ACC112 (cell line): ENCODE measurements around the gene TFCP2L1.

Experiments used
- H2AFZ ChIP-seq: fragments of 200-600 bp; sonication (generic); one replicate; pipeline ENCODE4 v1.6.0; 2017; ENCODE audit warnings: antibody characterized with exemption, low read length; ENCODE audit not compliant: unreplicated experiment
- H3K27ac ChIP-seq: fragments of 200-600 bp; sonication (generic); 2 replicates; pipeline ENCODE4 v1.5.1; 2014; ENCODE audit warnings: low read depth, mild to moderate bottlenecking, antibody characterized with exemption, low read length, moderate library complexity
- H3K27me3 ChIP-seq: fragments of 200-600 bp; sonication (generic); 2 replicates; pipeline ENCODE4 v1.6.1; 2014; ENCODE audit warnings: mild to moderate bottlenecking, antibody characterized with exemption, low read length, moderate library complexity, mixed read lengths; ENCODE audit not compliant: insufficient read depth
- H3K36me3 ChIP-seq: fragments of 200-600 bp; sonication (generic); 2 replicates; pipeline ENCODE4 v1.6.1; 2016; ENCODE audit warnings: mild to moderate bottlenecking, antibody characterized with exemption, low read length, moderate library complexity, mixed read lengths; ENCODE audit not compliant: insufficient read depth
- H3K4me1 ChIP-seq: fragments of 200-600 bp; sonication (generic); one replicate; pipeline ENCODE4 v1.6.1; 2016; ENCODE audit warnings: low read length, mixed read lengths; ENCODE audit not compliant: insufficient read depth, unreplicated experiment, control insufficient read depth
- H3K4me3 ChIP-seq: fragments of 200-600 bp; sonication (generic); 2 replicates; pipeline ENCODE4 v1.5.1; 2014; ENCODE audit warnings: mild to moderate bottlenecking, low read depth, low read length
- H3K79me2 ChIP-seq: fragments of 200-600 bp; sonication (generic); one replicate; pipeline ENCODE4 v1.6.0; 2016; ENCODE audit warnings: low read length; ENCODE audit not compliant: control insufficient read depth, unreplicated experiment, insufficient read depth

TFCP2L1 gene

DNA sequence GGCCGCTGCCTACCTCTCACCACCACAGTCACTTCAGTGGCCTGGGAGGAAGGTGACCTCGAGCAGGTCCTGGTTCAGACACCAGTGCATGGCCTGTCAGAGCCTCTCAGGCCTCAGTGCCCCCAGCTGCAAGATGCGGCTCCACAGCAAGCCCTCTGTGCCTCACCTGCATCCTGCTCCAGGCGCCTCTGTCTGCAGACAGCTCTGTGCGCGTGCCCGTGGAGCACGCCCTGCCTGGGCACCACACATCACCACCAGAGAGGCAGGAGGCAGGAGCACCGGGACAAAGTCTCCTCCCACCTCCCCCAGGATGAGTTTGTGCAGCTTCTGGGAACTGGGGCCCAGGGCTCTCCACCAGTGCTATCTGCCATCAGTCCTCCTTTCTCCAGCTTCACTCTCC is 98.7 kb downstream of the TFCP2L1 start:
- no peaks in the 10 kb centered on the region for H3K79me2 ChIP-seq
- peaks cover 8% of the 10 kb centered on the region for H3K27me3 ChIP-seq
- H3K4me1 ChIP-seq = no peaks in the 10 kb centered on the region
- no peak overlapping the region for H3K27ac ChIP-seq
- H3K36me3 ChIP-seq = no peaks in the 10 kb centered on the region
- H3K4me3 ChIP-seq = no peak overlapping the region
- H2AFZ ChIP-seq = no peak overlapping the region

DNA sequence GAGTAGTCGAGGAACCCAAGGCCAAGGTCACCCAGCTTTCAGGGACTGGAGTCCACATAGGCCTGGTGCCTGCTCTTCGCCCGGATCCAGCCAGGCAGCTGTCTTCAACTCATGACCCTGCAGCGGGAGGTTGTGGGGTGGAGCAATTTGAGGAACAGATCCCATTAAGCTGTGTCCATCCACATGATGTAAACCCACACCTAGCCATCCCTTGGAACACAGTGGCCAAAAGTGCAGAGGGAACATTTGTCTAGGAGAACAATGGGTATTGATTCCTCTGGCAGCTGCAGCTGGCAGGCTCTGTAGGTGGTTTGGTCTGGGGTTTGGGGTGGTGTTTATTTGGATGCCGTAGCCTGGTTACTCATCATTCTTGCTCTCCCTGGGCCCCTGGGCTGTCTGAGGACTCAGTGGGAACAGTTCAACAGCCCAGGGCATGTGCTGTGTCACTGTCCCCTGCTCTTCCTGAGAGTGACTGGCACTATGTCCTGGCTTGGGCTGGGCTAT is 99.4 kb downstream of the TFCP2L1 start:
- Histone ChIP-seq H3K79me2 (no peaks in the 10 kb centered on the region), H2AFZ (no peak overlapping the region), H3K4me1 (no peaks in the 10 kb centered on the region), H3K4me3 (no peak overlapping the region), H3K36me3 (no peaks in the 10 kb centered on the region), H3K27me3 (peaks cover 13% of the 10 kb centered on the region), H3K27ac (no peak overlapping the region)

DNA sequence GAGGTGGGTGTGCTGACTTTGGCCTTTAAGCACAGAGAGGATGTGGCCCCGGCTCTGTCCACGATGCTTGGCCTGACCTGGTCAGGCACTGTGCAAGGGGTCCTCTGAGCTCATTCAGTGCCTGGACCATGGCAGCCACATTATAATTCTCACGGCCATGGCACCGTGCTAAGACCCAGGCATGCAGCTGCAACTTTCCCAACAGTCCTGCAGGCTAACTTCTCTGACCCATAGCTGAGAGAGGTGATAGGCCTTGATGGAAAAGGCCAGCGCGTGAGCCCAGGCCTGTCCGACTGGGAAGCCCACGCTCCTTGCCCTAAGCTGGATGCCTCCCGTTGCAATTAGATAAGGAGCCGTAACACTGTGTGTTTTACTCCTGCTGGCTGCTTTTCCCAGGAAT is 99.9 kb downstream of the TFCP2L1 start:
- Histone ChIP-seq H3K36me3 (no peaks in the 10 kb centered on the region), H3K4me1 (no peaks in the 10 kb centered on the region), H3K27me3 (peaks cover 13% of the 10 kb centered on the region), H2AFZ (no peak overlapping the region), H3K79me2 (no peaks in the 10 kb centered on the region), H3K4me3 (no peak overlapping the region), H3K27ac (no peak overlapping the region)

- Histone ChIP-seq H3K27me3 (peaks cover 13% of the 10 kb centered on the region), H3K4me3 (no peak overlapping the region), H2AFZ (no peak overlapping the region), H3K4me1 (no peaks in the 10 kb centered on the region), H3K27ac (no peak overlapping the region), H3K36me3 (no peaks in the 10 kb centered on the region), H3K79me2 (no peaks in the 10 kb centered on the region)
Measured at GRCh38 chr2:121184248-121184862, 100.6 kb downstream of the TFCP2L1 start.

GRCh38 chr2:121182520-121182919 is 102.5 kb downstream of the TFCP2L1 start:
- Histone ChIP-seq H2AFZ (no peak overlapping the region), H3K4me1 (no peaks in the 10 kb centered on the region), H3K27ac (no peak overlapping the region)

GRCh38 chr2:121179467-121179866 is 105.5 kb downstream of the TFCP2L1 start:
- no peaks in the 10 kb centered on the region for H3K4me1 ChIP-seq
- no peaks in the 10 kb centered on the region for H3K79me2 ChIP-seq
- no peak overlapping the region for H2AFZ ChIP-seq
- peaks cover 24% of the 10 kb centered on the region for H3K27me3 ChIP-seq
- no peaks in the 10 kb centered on the region for H3K36me3 ChIP-seq
- H3K4me3 ChIP-seq = no peak overlapping the region
- H3K27ac ChIP-seq = no peak overlapping the region

More at GRCh38 chr2:121182520-121182919, 102.5 kb downstream of the TFCP2L1 start:
- H3K79me2 ChIP-seq = no peaks in the 10 kb centered on the region
- peaks cover 20% of the 10 kb centered on the region for H3K27me3 ChIP-seq
- H3K4me3 ChIP-seq = no peak overlapping the region
- no peaks in the 10 kb centered on the region for H3K36me3 ChIP-seq

GRCh38 chr2:121178730-121179129 is 106.3 kb downstream of the TFCP2L1 start:
- Histone ChIP-seq H3K79me2 (no peaks in the 10 kb centered on the region), H3K4me3 (no peak overlapping the region), H3K4me1 (no peaks in the 10 kb centered on the region), H3K27ac (no peak overlapping the region), H3K27me3 (peaks cover 24% of the 10 kb centered on the region), H2AFZ (no peak overlapping the region), H3K36me3 (no peaks in the 10 kb centered on the region)

DNA sequence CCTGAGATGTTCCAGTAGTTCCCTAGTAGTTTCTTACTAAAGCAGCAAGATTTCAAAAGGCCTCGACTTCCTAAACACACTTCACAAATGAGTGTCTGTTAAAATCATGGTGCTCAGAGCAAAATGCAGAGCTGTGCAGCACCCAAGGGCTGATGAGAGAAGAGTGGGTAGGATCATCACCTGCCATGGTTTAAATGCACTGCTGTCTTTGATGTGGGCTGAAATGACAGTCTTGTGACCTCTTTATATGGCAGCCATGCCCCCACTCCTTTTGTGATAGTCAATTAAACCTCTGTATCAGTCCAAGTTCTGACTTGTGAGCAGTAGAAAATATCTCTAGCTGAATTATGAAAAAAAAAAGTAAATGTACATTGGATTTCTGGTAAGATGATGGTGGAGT is 107.1 kb downstream of the TFCP2L1 start:
- Histone ChIP-seq H2AFZ (no peak overlapping the region), H3K36me3 (no peaks in the 10 kb centered on the region), H3K27ac (no peak overlapping the region), H3K4me3 (no peak overlapping the region), H3K79me2 (no peaks in the 10 kb centered on the region), H3K4me1 (no peaks in the 10 kb centered on the region), H3K27me3 (peaks cover 24% of the 10 kb centered on the region)

DNA sequence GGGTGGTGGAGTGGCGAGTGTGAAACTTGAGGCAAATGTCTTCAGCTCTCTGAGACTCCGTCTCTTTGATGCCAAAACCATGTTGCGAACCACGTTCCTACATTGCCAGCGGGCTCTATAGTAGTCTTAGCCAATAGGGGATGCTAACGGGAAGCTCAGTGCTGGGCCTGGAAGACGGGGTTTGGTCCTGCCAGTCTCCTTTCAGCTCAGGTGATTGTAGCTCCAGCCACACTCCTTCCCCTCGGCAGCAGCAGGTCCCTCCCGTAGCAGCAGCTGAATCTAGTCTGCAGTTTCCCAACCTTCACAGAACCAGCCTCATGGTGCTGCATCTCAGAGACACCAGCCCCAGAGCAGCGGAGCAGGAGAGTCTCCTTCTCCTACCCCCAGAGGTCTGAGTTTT is 109.7 kb downstream of the TFCP2L1 start:
- no peaks in the 10 kb centered on the region for H3K36me3 ChIP-seq

DNA sequence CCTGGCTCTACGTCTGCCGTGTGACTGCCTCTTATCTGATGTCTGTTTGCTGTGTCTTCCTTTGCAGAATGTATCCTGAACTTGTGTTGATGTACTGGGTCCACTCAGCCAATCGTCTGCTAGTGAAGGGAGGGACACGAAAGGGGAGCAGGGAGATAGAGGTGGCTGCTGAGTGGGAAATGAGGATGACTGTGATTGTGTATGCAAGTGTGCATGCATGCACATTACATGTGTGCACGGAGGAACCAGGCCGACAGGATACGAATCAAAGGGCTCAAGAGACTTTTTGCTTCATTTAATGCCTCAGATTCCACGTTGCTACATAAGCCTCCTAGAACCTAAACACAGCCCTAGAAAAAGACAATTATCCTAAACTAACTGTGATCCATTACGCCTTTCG is 111.2 kb downstream of the TFCP2L1 start:
- H3K27me3 ChIP-seq = peaks cover 31% of the 10 kb centered on the region
- H3K4me3 ChIP-seq = no peak overlapping the region
- H3K36me3 ChIP-seq = no peaks in the 10 kb centered on the region
- H3K27ac ChIP-seq = no peak overlapping the region
- H3K79me2 ChIP-seq = no peaks in the 10 kb centered on the region
- no peak overlapping the region for H2AFZ ChIP-seq
- no peaks in the 10 kb centered on the region for H3K4me1 ChIP-seq

More for the DNA sequence above, 109.7 kb downstream of the TFCP2L1 start:
- H3K27ac ChIP-seq = no peak overlapping the region
- no peak overlapping the region for H2AFZ ChIP-seq
- H3K4me1 ChIP-seq = no peaks in the 10 kb centered on the region
- no peak overlapping the region for H3K4me3 ChIP-seq
- H3K27me3 ChIP-seq = peaks cover 33% of the 10 kb centered on the region
- no peaks in the 10 kb centered on the region for H3K79me2 ChIP-seq

GRCh38 chr2:121173112-121173511 is 111.9 kb downstream of the TFCP2L1 start:
- Histone ChIP-seq H3K4me1 (no peaks in the 10 kb centered on the region), H3K27ac (no peak overlapping the region), H3K79me2 (no peaks in the 10 kb centered on the region), H2AFZ (no peak overlapping the region), H3K4me3 (no peak overlapping the region), H3K36me3 (no peaks in the 10 kb centered on the region), H3K27me3 (peaks cover 31% of the 10 kb centered on the region)
